Stomach smooth muscle (tissue), 2 donors: ENCODE measurements around the gene ECI1.
"Not testable (repeated sequence)": the region's sequence is repeated elsewhere in the genome, so short reads cannot be mapped to it uniquely, and the experiment has no call there.

Experiments
- H3K27ac ChIP-seq: one replicate; pipeline ENCODE4 v1.7.0; 2013; ENCODE audit warnings: mild to moderate bottlenecking, low read length, inconsistent platforms
- H3K27me3 ChIP-seq, 2 donors: one replicate each; pipeline ENCODE4 v1.7.0; 2013; ENCODE audit warnings: low read length in 2 of 2; ENCODE audit not compliant: insufficient read depth in 2 of 2, control insufficient read depth in 1 of 2
- H3K36me3 ChIP-seq, 2 donors: one replicate each; pipeline ENCODE4 v1.7.0; 2013; ENCODE audit warnings: low read length in 2 of 2; ENCODE audit not compliant: control insufficient read depth in 2 of 2, insufficient read depth in 2 of 2
- H3K4me1 ChIP-seq: one replicate; pipeline ENCODE4 v1.7.0; 2013; ENCODE audit warnings: low read length; ENCODE audit not compliant: control insufficient read depth, insufficient read depth
- H3K4me3 ChIP-seq, 2 donors: one replicate each; pipeline ENCODE4 v1.7.0; 2013; ENCODE audit warnings: low read length in 2 of 2
- H3K9ac ChIP-seq, 2 donors: one replicate each; pipeline ENCODE4 v1.7.0; 2013; ENCODE audit warnings: low read length in 2 of 2, mild to moderate bottlenecking in 1 of 2
- H3K9me3 ChIP-seq, 2 donors: one replicate each; pipeline ENCODE4 v1.7.0; 2013; ENCODE audit warnings: low read length in 2 of 2; ENCODE audit not compliant: control insufficient read depth in 2 of 2
- donor health status: healthy.
- donor health status: Pancreatic carcinoma.

Gene ECI1

GRCh38 chr16:2270070-2270462 lies 18.7 kb upstream of the ECI1 start:
- Histone ChIP-seq H3K4me1 (peaks cover 25% of the 10 kb centered on the region), H3K9me3 (no peaks in the 10 kb centered on the region), H3K4me3 (peak overlapping the region in 1 of 2 donors; percentile 96), H3K27ac (peak overlapping the region; percentile 90), H3K27me3 (no peaks in the 10 kb centered on the region), H3K9ac (peak overlapping the region in 1 of 2 donors; percentile 78), H3K36me3 (no peaks in the 10 kb centered on the region)

- no peaks in the 10 kb centered on the region for H3K9me3 ChIP-seq
- peak within 1 kb of the TSS; percentile 90 to 96 for H3K4me3 ChIP-seq
- H3K36me3 ChIP-seq = peaks cover 0 to 8% of the 10 kb centered on the region in 2 donors
- H3K4me1 ChIP-seq = peaks cover 25% of the 10 kb centered on the region
- H3K9ac ChIP-seq = peak within 1 kb of the TSS; percentile 82 to 90
- H3K27me3 ChIP-seq = no peaks in the 10 kb centered on the region
- H3K27ac ChIP-seq = peak within 1 kb of the TSS; percentile 90
Measured at GRCh38 chr16:2267913-2268666, 16.7 kb upstream of the ECI1 start, which contains the start of gene RNPS1. TSS of gene RNPS1 (minus strand) at chr16:2268126. CDS start at chr16:2264643, 3,483 bp downstream.

GRCh38 chr16:2267505-2267912 lies 16.1 kb upstream of the ECI1 start:
- peak overlapping the region; percentile 90 to 96 for H3K4me3 ChIP-seq
- peaks cover 5 to 12% of the 10 kb centered on the region in 2 donors for H3K36me3 ChIP-seq
- peaks cover 25% of the 10 kb centered on the region for H3K4me1 ChIP-seq
- H3K27ac ChIP-seq = peak overlapping the region; percentile 90
- H3K27me3 ChIP-seq, H3K9me3 ChIP-seq: not testable (repeated sequence)
- H3K9ac ChIP-seq = peak overlapping the region; percentile 82 to 90

- H3K36me3 ChIP-seq = peaks cover 10 to 18% of the 10 kb centered on the region in 2 donors
- not testable (repeated sequence) for H3K27ac ChIP-seq, H3K9me3 ChIP-seq, H3K27me3 ChIP-seq
- H3K4me3 ChIP-seq = peak overlapping the region; percentile 63 to 96
- peaks cover 25% of the 10 kb centered on the region for H3K4me1 ChIP-seq
- peak overlapping the region; percentile 55 to 82 for H3K9ac ChIP-seq
Measured at GRCh38 chr16:2266887-2267286, 15.5 kb upstream of the ECI1 start.

GRCh38 chr16:2263026-2263425 lies 11.6 kb upstream of the ECI1 start:
- not testable (repeated sequence) for H3K9ac ChIP-seq, H3K27me3 ChIP-seq, H3K27ac ChIP-seq, H3K4me3 ChIP-seq, H3K9me3 ChIP-seq
- H3K36me3 ChIP-seq = peaks cover 20 to 32% of the 10 kb centered on the region in 2 donors
- peaks cover 12% of the 10 kb centered on the region for H3K4me1 ChIP-seq

- peaks cover 34 to 57% of the 10 kb centered on the region in 2 donors for H3K36me3 ChIP-seq
- no peak overlapping the region for H3K9ac ChIP-seq
- H3K27me3 ChIP-seq = no peaks in the 10 kb centered on the region
- no peak overlapping the region for H3K4me3 ChIP-seq
- H3K4me1 ChIP-seq = no peaks in the 10 kb centered on the region
- no peak overlapping the region for H3K27ac ChIP-seq
- H3K9me3 ChIP-seq = no peaks in the 10 kb centered on the region
Measured at GRCh38 chr16:2260250-2260649, 8.9 kb upstream of the ECI1 start.

- H3K27ac ChIP-seq, H3K9ac ChIP-seq, H3K4me1 ChIP-seq, H3K27me3 ChIP-seq, H3K9me3 ChIP-seq, H3K4me3 ChIP-seq: not testable (repeated sequence)
- peaks cover 38 to 62% of the 10 kb centered on the region in 2 donors for H3K36me3 ChIP-seq
Measured at GRCh38 chr16:2258530-2258929, 7.1 kb upstream of the ECI1 start.

- H3K4me3 ChIP-seq = no peak overlapping the region
- no peaks in the 10 kb centered on the region for H3K4me1 ChIP-seq
- no peak overlapping the region for H3K9ac ChIP-seq
- no peaks in the 10 kb centered on the region for H3K27me3 ChIP-seq
- H3K9me3 ChIP-seq = no peaks in the 10 kb centered on the region
- H3K36me3 ChIP-seq = peaks cover 36 to 62% of the 10 kb centered on the region in 2 donors
- no peak overlapping the region for H3K27ac ChIP-seq
Measured at GRCh38 chr16:2257726-2258125, 6.3 kb upstream of the ECI1 start.

GRCh38 chr16:2256531-2257140 lies 5.2 kb upstream of the ECI1 start:
- H3K4me3 ChIP-seq = no peak overlapping the region
- H3K27ac ChIP-seq = no peak overlapping the region
- no peaks in the 10 kb centered on the region for H3K9me3 ChIP-seq
- peaks cover 26 to 53% of the 10 kb centered on the region in 2 donors for H3K36me3 ChIP-seq
- H3K9ac ChIP-seq = no peak overlapping the region
- peaks cover 6% of the 10 kb centered on the region for H3K4me1 ChIP-seq
- no peaks in the 10 kb centered on the region for H3K27me3 ChIP-seq

GRCh38 chr16:2253293-2253692 lies 1.9 kb upstream of the ECI1 start:
- Histone ChIP-seq H3K4me3 (no peak overlapping the region), H3K27ac (no peak overlapping the region), H3K9me3 (no peaks in the 10 kb centered on the region), H3K36me3 (peaks cover 18 to 42% of the 10 kb centered on the region in 2 donors), H3K27me3 (no peaks in the 10 kb centered on the region), H3K4me1 (peaks cover 12% of the 10 kb centered on the region), H3K9ac (no peak overlapping the region)

GRCh38 chr16:2252806-2253148 lies 1.4 kb upstream of the ECI1 start:
- no peaks in the 10 kb centered on the region for H3K9me3 ChIP-seq
- peaks cover 16 to 39% of the 10 kb centered on the region in 2 donors for H3K36me3 ChIP-seq
- no peak overlapping the region for H3K4me3 ChIP-seq
- no peak overlapping the region for H3K9ac ChIP-seq
- peaks cover 12% of the 10 kb centered on the region for H3K4me1 ChIP-seq
- no peaks in the 10 kb centered on the region for H3K27me3 ChIP-seq
- H3K27ac ChIP-seq = no peak overlapping the region
